Measurements from ENCODE around the gene DIS3L2.

Gene DIS3L2

DNA sequence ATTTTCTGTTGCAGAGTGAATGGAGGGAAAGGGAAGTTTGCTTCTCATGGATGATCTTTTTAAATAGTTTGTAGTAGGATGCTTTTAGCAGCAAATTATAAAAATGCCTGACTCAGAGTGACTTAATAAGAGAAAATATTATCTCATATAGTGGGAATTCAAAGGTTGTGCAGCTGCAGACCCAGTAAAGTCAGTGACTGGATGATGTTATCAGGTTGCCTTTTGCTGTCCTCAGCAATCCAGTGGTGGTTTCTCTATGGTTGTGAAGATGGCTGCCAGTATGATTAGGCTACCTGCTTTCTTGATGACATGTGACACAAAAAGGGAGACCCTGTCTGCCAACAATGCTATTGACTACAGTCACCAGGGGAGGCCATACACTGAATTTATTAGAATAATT, 184.8 kb downstream of the DIS3L2 start:
- ATAC-seq, result no peak
- TF ChIP-seq ZFP3 (CRISPR knock-in tag; IDR thresholded peaks at IDR 0.05), result no peak
- TF ChIP-seq CSDC2 (CRISPR knock-in tag; IDR thresholded peaks at IDR 0.05), result no peak
- TF ChIP-seq, protein P1, sequence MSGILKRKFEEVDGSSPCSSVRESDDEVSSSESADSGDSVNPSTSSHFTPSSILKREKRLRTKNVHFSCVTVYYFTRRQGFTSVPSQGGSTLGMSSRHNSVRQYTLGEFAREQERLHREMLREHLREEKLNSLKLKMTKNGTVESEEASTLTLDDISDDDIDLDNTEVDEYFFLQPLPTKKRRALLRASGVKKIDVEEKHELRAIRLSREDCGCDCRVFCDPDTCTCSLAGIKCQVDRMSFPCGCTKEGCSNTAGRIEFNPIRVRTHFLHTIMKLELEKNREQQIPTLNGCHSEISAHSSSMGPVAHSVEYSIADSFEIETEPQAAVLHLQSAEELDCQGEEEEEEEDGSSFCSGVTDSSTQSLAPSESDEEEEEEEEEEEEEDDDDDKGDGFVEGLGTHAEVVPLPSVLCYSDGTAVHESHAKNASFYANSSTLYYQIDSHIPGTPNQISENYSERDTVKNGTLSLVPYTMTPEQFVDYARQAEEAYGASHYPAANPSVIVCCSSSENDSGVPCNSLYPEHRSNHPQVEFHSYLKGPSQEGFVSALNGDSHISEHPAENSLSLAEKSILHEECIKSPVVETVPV (CRISPR knock-in tag; IDR thresholded peaks at IDR 0.05), result no peak
- no peak for TF ChIP-seq ZNF565 (CRISPR knock-in tag; conservative IDR thresholded peaks at IDR 0.05; ENCODE audit: low read depth)
- TF ChIP-seq ZC3H10 (CRISPR knock-in tag; IDR thresholded peaks at IDR 0.05), result no peak
- no peak for TF ChIP-seq ZNF70 (CRISPR knock-in tag; IDR thresholded peaks at IDR 0.05)
- TF ChIP-seq ISL1 (CRISPR knock-in tag; IDR thresholded peaks at IDR 0.05), result no peak
- TF ChIP-seq, protein P2, sequence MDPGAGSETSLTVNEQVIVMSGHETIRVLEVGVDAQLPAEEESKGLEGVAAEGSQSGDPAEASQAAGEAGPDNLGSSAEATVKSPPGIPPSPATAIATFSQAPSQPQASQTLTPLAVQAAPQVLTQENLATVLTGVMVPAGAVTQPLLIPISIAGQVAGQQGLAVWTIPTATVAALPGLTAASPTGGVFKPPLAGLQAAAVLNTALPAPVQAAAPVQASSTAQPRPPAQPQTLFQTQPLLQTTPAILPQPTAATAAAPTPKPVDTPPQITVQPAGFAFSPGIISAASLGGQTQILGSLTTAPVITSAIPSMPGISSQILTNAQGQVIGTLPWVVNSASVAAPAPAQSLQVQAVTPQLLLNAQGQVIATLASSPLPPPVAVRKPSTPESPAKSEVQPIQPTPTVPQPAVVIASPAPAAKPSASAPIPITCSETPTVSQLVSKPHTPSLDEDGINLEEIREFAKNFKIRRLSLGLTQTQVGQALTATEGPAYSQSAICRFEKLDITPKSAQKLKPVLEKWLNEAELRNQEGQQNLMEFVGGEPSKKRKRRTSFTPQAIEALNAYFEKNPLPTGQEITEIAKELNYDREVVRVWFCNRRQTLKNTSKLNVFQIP (CRISPR knock-in tag; IDR thresholded peaks at IDR 0.05; ENCODE audit: borderline replicate concordance, low read depth), result no peak
- no peak for TF ChIP-seq RARB (CRISPR knock-in tag; IDR thresholded peaks at IDR 0.05)
- no peak for TF ChIP-seq ZNF8 (CRISPR knock-in tag; IDR thresholded peaks at IDR 0.05)

DNA sequence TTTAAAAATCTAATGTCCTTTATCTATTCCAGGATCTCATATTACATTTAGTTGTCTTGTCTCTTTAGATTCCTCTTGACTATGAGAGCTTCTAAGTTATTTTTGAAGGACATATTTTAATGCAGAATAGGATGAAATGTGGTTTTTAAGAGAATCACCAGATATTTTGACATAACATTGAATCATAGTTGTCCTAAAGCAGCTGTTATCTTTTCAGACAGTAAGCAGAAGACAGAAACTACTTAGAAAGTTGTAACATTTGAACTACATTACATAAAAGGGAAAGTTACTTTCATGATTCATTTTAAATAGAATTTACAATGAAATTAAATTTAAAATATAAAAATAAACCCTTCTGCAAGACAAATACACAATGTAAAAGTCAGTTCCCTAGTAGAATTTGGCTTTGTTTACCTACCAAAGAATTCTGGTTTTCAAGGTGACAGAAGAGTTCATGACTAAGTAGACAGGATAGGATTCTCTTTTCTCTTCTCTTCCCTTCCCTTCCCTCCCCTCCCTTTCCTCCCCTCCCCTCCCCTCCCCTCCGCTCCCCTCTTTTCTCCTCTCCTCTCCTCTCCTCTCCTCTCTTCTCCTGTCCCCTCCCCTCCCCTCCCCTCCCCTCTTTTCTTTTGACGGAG, 186.0 kb downstream of the DIS3L2 start:
- ATAC-seq, result no peak
- no peak for TF ChIP-seq GLIS3 (CRISPR knock-in tag; IDR thresholded peaks at IDR 0.05)
- no peak for TF ChIP-seq ZNF565 (CRISPR knock-in tag; conservative IDR thresholded peaks at IDR 0.05; ENCODE audit: low read depth)
- no peak for TF ChIP-seq CSDC2 (CRISPR knock-in tag; IDR thresholded peaks at IDR 0.05)
- TF ChIP-seq, protein P1 (CRISPR knock-in tag; IDR thresholded peaks at IDR 0.05), result no peak
- TF ChIP-seq ZFP30 (CRISPR knock-in tag; IDR thresholded peaks at IDR 0.05), result no peak
- no peak for TF ChIP-seq SNAI2 (CRISPR knock-in tag; IDR thresholded peaks at IDR 0.05)
- TF ChIP-seq ZNF8 (CRISPR knock-in tag; IDR thresholded peaks at IDR 0.05), result no peak
- no peak for TF ChIP-seq ARNTL (CRISPR knock-in tag; IDR thresholded peaks at IDR 0.05; ENCODE audit: borderline replicate concordance, low read depth)
- TF ChIP-seq ZFP3 (CRISPR knock-in tag; IDR thresholded peaks at IDR 0.05), result no peak
- TF ChIP-seq, protein P3, sequence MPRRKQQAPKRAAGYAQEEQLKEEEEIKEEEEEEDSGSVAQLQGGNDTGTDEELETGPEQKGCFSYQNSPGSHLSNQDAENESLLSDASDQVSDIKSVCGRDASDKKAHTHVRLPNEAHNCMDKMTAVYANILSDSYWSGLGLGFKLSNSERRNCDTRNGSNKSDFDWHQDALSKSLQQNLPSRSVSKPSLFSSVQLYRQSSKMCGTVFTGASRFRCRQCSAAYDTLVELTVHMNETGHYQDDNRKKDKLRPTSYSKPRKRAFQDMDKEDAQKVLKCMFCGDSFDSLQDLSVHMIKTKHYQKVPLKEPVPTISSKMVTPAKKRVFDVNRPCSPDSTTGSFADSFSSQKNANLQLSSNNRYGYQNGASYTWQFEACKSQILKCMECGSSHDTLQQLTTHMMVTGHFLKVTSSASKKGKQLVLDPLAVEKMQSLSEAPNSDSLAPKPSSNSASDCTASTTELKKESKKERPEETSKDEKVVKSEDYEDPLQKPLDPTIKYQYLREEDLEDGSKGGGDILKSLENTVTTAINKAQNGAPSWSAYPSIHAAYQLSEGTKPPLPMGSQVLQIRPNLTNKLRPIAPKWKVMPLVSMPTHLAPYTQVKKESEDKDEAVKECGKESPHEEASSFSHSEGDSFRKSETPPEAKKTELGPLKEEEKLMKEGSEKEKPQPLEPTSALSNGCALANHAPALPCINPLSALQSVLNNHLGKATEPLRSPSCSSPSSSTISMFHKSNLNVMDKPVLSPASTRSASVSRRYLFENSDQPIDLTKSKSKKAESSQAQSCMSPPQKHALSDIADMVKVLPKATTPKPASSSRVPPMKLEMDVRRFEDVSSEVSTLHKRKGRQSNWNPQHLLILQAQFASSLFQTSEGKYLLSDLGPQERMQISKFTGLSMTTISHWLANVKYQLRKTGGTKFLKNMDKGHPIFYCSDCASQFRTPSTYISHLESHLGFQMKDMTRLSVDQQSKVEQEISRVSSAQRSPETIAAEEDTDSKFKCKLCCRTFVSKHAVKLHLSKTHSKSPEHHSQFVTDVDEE (CRISPR knock-in tag; IDR thresholded peaks at IDR 0.05), result no peak
- TF ChIP-seq TOX (CRISPR knock-in tag; IDR thresholded peaks at IDR 0.05; ENCODE audit: borderline replicate concordance), result no peak
- no peak for TF ChIP-seq BACH2 (CRISPR knock-in tag; IDR thresholded peaks at IDR 0.05; ENCODE audit: borderline replicate concordance)
- TF ChIP-seq ESRRG (CRISPR knock-in tag; IDR thresholded peaks at IDR 0.05), result no peak
- no peak for TF ChIP-seq TCF4 (CRISPR knock-in tag; IDR thresholded peaks at IDR 0.05; ENCODE audit: borderline replicate concordance)
- TF ChIP-seq, protein P4, sequence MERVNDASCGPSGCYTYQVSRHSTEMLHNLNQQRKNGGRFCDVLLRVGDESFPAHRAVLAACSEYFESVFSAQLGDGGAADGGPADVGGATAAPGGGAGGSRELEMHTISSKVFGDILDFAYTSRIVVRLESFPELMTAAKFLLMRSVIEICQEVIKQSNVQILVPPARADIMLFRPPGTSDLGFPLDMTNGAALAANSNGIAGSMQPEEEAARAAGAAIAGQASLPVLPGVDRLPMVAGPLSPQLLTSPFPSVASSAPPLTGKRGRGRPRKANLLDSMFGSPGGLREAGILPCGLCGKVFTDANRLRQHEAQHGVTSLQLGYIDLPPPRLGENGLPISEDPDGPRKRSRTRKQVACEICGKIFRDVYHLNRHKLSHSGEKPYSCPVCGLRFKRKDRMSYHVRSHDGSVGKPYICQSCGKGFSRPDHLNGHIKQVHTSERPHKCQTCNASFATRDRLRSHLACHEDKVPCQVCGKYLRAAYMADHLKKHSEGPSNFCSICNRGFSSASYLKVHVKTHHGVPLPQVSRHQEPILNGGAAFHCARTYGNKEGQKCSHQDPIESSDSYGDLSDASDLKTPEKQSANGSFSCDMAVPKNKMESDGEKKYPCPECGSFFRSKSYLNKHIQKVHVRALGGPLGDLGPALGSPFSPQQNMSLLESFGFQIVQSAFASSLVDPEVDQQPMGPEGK (CRISPR knock-in tag; IDR thresholded peaks at IDR 0.05; ENCODE audit: borderline replicate concordance), result no peak
- no peak for TF ChIP-seq ZNF70 (CRISPR knock-in tag; IDR thresholded peaks at IDR 0.05)
- TF ChIP-seq RARB (CRISPR knock-in tag; IDR thresholded peaks at IDR 0.05), result no peak
- no peak for TF ChIP-seq OSR1 (CRISPR knock-in tag; IDR thresholded peaks at IDR 0.05)
- no peak for TF ChIP-seq ZC3H10 (CRISPR knock-in tag; IDR thresholded peaks at IDR 0.05)

Data from SK-N-SH treated with all-trans-retinoic acid at 6 μM for 48 hours (cell line).